HepG2 (cell line): ENCODE results near the gene PHF10. TPM values are rescaled to one million over a fixed set of nuclear protein-coding genes. Genes with fewer than 3 reads are reported as not detected.

Source experiments
- CBX2 ChIP-seq, 2 experiments: fragments of 200-600 bp in 1 of 2; sonication (generic); formaldehyde crosslinking in 1 of 2; IDR thresholded peaks; 2 replicates each; pipeline versions ENCODE4 v1.7.0 to v1.8.1; 2018 to 2022; ENCODE audit warnings: low read depth in 2 of 2, low read length in 1 of 2, mild to moderate bottlenecking in 1 of 2, missing genetic modification reagents in 1 of 2
- HNRNPL ChIP-seq: fragments of 200-400 bp; formaldehyde crosslinking; IDR thresholded peaks from 2 replicates; pipeline ENCODE4 v1.6.1; 2017; ENCODE audit warnings: mild to moderate bottlenecking, low read depth, low read length
- KDM2A ChIP-seq: sonication (generic); formaldehyde crosslinking; IDR thresholded peaks from 2 replicates; pipeline ENCODE4 v1.4.0; 2020; ENCODE audit warnings: low read depth, missing genetic modification reagents, borderline replicate concordance
- MEF2D ChIP-seq: sonication (generic); formaldehyde crosslinking; IDR thresholded peaks from 2 replicates; pipeline ENCODE4 v1.5.1; 2020; ENCODE audit warnings: mild to moderate bottlenecking, missing genetic modification reagents
- MTF1 ChIP-seq: sonication (generic); formaldehyde crosslinking; IDR thresholded peaks from 2 replicates; pipeline ENCODE4 v1.5.0; 2020; ENCODE audit warnings: missing genetic modification reagents
- RELA ChIP-seq: sonication (generic); formaldehyde crosslinking; IDR thresholded peaks from 2 replicates; pipeline ENCODE4 v1.4.0; 2020; ENCODE audit warnings: missing genetic modification reagents
- SIX1 ChIP-seq: sonication (generic); formaldehyde crosslinking; IDR thresholded peaks from 2 replicates; pipeline ENCODE4 v1.4.0; 2020; ENCODE audit warnings: missing genetic modification reagents, borderline replicate concordance
- SMARCE1 ChIP-seq: fragments of 450-650 bp; IDR thresholded peaks from 2 replicates; pipeline ENCODE4 v1.6.1; 2017; ENCODE audit warnings: borderline replicate concordance
- ZNF124 ChIP-seq: sonication (generic); formaldehyde crosslinking; IDR thresholded peaks from 2 replicates; pipeline ENCODE4 v1.4.0; 2020; ENCODE audit warnings: missing genetic modification reagents
- ZNF354B ChIP-seq: sonication (generic); formaldehyde crosslinking; IDR thresholded peaks from 2 replicates; pipeline ENCODE4 v1.8.0; 2022; ENCODE audit warnings: mild to moderate bottlenecking, missing genetic modification reagents
- ZNF724P ChIP-seq: sonication (generic); formaldehyde crosslinking; IDR thresholded peaks from 2 replicates; pipeline ENCODE4 v1.8.0; 2022; ENCODE audit warnings: missing genetic modification reagents, borderline replicate concordance
- ZNF781 ChIP-seq: sonication (generic); formaldehyde crosslinking; IDR thresholded peaks from 2 replicates; pipeline ENCODE4 v1.5.1; 2020; ENCODE audit warnings: borderline replicate concordance, mild to moderate bottlenecking, missing genetic modification reagents; ENCODE audit errors: not compliant biosample characterization
- polyA plus RNA-seq, 8 experiments: library from polyadenylated mRNA; depleted of rRNA in 3 of 8; stranded (reverse) in 7 of 8; unstranded in 1 of 8; fragments of >200 nt; fragmentation: Illumina TruSeq in 4 of 8; extraction: Trizol in 4 of 8; gene quantifications; 2 replicates each; pipeline versions ENCODE4 v1.2.1 to v1.2.3, GENCODE V29; 2011 to 2016; ENCODE audit warnings: low read depth in 4 of 8, missing spikeins in 1 of 8, mixed read lengths in 1 of 8; ENCODE audit not compliant: insufficient read depth in 1 of 8
- total RNA-seq, 5 experiments: library from RNA; depleted of rRNA; stranded (reverse); fragments of >200 nt; fragmentation: Illumina TruSeq; extraction: Trizol; gene quantifications; 2 replicates each; pipeline ENCODE4 v1.2.3, GENCODE V29; 2016; ENCODE audit warnings: low read depth in 1 of 5
- TF ChIP-seq, protein P1 (sequence below): IDR thresholded peaks from 2 replicates; pipeline ENCODE4 v1.6.1; 2012; ENCODE audit warnings: low read length, improper control_type of control experiment
- TF ChIP-seq, protein P2 (sequence below): sonication (generic); formaldehyde crosslinking; IDR thresholded peaks from 2 replicates; pipeline ENCODE4 v1.5.1; 2020; ENCODE audit warnings: mild to moderate bottlenecking, missing genetic modification reagents, moderate library complexity
- TF ChIP-seq, protein P3 (sequence below): sonication (generic); formaldehyde crosslinking; IDR thresholded peaks from 2 replicates; pipeline ENCODE4 v1.4.0; 2020; ENCODE audit warnings: missing genetic modification reagents

PHF10 gene
- total and polyA plus RNA-seq, 2 of the 13 experiments (the other 11 are each of a cell fraction or from before 2014, with no cell fraction given), result 42.1 to 84.1 TPM

DNA sequence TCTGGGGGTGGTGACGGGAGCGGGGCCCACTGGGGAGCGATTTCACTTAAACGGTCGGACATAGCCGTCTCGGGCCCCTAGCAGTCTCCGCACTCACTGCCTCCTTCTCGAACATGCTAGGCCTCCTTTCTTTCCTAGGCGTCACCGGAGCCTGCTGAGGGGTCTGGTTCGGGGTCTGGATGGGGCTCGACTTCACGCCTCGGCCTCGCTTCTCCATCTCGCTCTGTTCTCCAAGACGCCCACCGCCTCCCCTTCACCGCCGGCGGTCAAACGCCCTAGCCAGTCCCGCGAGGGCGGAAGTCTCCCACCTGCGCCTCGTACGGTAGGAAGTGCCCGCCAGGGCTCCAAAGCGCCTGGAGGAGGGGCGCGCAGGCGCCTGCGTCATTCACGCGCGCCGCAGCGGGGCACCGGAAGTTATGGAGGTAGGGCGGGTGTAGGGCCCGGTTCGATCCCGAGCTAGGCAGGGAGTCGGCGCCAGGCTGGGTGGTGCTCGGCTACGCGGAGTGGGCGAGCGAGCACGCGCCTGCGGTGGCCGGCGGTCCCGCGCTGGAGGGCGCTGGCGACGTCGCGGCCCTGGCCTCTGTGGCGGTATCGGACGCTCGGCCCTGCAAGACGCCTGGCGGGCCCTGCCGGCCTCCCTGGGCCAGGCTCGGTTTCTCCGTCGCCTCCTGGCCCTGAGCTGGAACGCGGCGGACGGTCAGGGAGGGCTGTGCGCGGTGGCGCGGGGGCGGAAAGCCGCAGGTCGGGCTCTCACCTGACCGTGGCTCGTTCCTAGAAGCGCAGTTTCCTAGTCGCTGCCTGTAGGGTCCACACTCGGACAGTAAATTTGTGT, 27.2 kb upstream of the PHF10 start, which contains the start of the genes DYNLT2 and ERMARD (continued):
- TF ChIP-seq KDM2A (CRISPR knock-in tag) (peak; percentile 97), HNRNPL (peak; percentile 84), ZNF124 (CRISPR knock-in tag) (peak; percentile 40; the same call in 1 of the 2 replicates), SMARCE1 (no peak), MEF2D (CRISPR knock-in tag) (peak; percentile 83; the same call in 1 of the 2 replicates), CBX2 (IDR thresholded peaks at IDR 0.05; ENCODE audit: low read depth, low read length) (no peak), CBX2 (CRISPR knock-in tag; IDR thresholded peaks at IDR 0.05; ENCODE audit: low read depth) (0 out of 2 replicates have a peak, but pooled peaks have one; percentile 51), SIX1 (no peak; the same call in 1 of the 2 replicates), MTF1 (CRISPR knock-in tag) (peak; percentile 80; the same call in 1 of the 2 replicates), ZNF781 (CRISPR knock-in tag) (peak; percentile 87), RELA (CRISPR knock-in tag) (0 out of 2 replicates have a peak, but pooled peaks have one; percentile 34), ZNF354B (peak; percentile 36; the same call in 1 of the 2 replicates), ZNF724P (CRISPR knock-in tag) (peak; percentile 98)
- TF ChIP-seq, protein P1, sequence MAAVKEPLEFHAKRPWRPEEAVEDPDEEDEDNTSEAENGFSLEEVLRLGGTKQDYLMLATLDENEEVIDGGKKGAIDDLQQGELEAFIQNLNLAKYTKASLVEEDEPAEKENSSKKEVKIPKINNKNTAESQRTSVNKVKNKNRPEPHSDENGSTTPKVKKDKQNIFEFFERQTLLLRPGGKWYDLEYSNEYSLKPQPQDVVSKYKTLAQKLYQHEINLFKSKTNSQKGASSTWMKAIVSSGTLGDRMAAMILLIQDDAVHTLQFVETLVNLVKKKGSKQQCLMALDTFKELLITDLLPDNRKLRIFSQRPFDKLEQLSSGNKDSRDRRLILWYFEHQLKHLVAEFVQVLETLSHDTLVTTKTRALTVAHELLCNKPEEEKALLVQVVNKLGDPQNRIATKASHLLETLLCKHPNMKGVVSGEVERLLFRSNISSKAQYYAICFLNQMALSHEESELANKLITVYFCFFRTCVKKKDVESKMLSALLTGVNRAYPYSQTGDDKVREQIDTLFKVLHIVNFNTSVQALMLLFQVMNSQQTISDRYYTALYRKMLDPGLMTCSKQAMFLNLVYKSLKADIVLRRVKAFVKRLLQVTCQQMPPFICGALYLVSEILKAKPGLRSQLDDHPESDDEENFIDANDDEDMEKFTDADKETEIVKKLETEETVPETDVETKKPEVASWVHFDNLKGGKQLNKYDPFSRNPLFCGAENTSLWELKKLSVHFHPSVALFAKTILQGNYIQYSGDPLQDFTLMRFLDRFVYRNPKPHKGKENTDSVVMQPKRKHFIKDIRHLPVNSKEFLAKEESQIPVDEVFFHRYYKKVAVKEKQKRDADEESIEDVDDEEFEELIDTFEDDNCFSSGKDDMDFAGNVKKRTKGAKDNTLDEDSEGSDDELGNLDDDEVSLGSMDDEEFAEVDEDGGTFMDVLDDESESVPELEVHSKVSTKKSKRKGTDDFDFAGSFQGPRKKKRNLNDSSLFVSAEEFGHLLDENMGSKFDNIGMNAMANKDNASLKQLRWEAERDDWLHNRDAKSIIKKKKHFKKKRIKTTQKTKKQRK, result no peak
- TF ChIP-seq, protein P2, sequence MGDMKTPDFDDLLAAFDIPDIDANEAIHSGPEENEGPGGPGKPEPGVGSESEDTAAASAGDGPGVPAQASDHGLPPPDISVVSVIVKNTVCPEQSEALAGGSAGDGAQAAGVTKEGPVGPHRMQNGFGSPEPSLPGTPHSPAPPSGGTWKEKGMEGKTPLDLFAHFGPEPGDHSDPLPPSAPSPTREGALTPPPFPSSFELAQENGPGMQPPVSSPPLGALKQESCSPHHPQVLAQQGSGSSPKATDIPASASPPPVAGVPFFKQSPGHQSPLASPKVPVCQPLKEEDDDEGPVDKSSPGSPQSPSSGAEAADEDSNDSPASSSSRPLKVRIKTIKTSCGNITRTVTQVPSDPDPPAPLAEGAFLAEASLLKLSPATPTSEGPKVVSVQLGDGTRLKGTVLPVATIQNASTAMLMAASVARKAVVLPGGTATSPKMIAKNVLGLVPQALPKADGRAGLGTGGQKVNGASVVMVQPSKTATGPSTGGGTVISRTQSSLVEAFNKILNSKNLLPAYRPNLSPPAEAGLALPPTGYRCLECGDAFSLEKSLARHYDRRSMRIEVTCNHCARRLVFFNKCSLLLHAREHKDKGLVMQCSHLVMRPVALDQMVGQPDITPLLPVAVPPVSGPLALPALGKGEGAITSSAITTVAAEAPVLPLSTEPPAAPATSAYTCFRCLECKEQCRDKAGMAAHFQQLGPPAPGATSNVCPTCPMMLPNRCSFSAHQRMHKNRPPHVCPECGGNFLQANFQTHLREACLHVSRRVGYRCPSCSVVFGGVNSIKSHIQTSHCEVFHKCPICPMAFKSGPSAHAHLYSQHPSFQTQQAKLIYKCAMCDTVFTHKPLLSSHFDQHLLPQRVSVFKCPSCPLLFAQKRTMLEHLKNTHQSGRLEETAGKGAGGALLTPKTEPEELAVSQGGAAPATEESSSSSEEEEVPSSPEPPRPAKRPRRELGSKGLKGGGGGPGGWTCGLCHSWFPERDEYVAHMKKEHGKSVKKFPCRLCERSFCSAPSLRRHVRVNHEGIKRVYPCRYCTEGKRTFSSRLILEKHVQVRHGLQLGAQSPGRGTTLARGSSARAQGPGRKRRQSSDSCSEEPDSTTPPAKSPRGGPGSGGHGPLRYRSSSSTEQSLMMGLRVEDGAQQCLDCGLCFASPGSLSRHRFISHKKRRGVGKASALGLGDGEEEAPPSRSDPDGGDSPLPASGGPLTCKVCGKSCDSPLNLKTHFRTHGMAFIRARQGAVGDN, result peak; percentile 99
- TF ChIP-seq, protein P3, sequence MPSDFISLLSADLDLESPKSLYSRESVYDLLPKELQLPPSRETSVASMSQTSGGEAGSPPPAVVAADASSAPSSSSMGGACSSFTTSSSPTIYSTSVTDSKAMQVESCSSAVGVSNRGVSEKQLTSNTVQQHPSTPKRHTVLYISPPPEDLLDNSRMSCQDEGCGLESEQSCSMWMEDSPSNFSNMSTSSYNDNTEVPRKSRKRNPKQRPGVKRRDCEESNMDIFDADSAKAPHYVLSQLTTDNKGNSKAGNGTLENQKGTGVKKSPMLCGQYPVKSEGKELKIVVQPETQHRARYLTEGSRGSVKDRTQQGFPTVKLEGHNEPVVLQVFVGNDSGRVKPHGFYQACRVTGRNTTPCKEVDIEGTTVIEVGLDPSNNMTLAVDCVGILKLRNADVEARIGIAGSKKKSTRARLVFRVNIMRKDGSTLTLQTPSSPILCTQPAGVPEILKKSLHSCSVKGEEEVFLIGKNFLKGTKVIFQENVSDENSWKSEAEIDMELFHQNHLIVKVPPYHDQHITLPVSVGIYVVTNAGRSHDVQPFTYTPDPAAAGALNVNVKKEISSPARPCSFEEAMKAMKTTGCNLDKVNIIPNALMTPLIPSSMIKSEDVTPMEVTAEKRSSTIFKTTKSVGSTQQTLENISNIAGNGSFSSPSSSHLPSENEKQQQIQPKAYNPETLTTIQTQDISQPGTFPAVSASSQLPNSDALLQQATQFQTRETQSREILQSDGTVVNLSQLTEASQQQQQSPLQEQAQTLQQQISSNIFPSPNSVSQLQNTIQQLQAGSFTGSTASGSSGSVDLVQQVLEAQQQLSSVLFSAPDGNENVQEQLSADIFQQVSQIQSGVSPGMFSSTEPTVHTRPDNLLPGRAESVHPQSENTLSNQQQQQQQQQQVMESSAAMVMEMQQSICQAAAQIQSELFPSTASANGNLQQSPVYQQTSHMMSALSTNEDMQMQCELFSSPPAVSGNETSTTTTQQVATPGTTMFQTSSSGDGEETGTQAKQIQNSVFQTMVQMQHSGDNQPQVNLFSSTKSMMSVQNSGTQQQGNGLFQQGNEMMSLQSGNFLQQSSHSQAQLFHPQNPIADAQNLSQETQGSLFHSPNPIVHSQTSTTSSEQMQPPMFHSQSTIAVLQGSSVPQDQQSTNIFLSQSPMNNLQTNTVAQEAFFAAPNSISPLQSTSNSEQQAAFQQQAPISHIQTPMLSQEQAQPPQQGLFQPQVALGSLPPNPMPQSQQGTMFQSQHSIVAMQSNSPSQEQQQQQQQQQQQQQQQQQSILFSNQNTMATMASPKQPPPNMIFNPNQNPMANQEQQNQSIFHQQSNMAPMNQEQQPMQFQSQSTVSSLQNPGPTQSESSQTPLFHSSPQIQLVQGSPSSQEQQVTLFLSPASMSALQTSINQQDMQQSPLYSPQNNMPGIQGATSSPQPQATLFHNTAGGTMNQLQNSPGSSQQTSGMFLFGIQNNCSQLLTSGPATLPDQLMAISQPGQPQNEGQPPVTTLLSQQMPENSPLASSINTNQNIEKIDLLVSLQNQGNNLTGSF (CRISPR knock-in tag), result peak; percentile 71
